ENCODE measurements around the gene GCNT2.

DNA sequence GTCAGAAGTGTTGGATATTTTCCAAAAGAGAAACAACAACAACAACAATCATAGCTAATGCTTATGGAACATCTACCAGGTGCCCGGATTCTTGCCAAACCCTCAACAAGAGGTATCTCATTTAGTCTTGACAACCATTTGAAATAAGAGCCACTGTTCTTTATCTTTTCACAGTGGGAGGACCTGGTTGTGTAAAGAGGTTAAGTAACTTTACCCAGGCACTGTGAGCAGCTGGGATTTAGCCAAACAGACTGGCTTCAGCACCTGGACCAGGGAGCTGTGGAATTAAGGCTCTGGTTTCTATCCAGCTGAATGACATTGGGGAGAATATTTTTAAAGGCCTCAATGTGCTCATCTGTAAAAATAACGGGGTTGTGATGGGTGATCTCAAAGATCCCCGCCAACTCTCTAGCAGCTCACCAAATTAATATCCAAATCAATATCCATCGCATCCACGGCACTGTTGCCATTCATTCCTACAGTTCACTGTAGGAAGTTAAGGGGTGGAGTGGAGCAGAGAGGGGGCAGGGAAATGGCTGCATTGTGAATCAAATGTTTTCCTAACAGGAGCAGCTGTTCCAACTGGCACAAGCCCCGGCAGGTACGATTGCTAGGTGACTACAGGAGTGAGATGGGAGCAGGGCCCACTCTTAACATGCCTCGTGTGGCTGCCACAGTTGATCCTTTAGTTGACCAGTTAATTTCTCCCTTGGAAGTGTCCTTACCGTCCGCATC is 61.8 kb downstream of the GCNT2 start:
- TF ChIP-seq, protein P1, sequence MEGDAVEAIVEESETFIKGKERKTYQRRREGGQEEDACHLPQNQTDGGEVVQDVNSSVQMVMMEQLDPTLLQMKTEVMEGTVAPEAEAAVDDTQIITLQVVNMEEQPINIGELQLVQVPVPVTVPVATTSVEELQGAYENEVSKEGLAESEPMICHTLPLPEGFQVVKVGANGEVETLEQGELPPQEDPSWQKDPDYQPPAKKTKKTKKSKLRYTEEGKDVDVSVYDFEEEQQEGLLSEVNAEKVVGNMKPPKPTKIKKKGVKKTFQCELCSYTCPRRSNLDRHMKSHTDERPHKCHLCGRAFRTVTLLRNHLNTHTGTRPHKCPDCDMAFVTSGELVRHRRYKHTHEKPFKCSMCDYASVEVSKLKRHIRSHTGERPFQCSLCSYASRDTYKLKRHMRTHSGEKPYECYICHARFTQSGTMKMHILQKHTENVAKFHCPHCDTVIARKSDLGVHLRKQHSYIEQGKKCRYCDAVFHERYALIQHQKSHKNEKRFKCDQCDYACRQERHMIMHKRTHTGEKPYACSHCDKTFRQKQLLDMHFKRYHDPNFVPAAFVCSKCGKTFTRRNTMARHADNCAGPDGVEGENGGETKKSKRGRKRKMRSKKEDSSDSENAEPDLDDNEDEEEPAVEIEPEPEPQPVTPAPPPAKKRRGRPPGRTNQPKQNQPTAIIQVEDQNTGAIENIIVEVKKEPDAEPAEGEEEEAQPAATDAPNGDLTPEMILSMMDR (IDR thresholded peaks at IDR 0.05), result no peak
- TF ChIP-seq POLR2A (IDR thresholded peaks at IDR 0.05), result no peak

Data from Peyer's patch (tissue), 4 donors.